ENCODE results near the gene CRABP1. TPM values are rescaled to one million over a fixed set of nuclear protein-coding genes. Genes with fewer than 3 reads are reported as not detected.

CRABP1 gene
- total RNA-seq, 1 donor from 2014 or later: not detected

DNA sequence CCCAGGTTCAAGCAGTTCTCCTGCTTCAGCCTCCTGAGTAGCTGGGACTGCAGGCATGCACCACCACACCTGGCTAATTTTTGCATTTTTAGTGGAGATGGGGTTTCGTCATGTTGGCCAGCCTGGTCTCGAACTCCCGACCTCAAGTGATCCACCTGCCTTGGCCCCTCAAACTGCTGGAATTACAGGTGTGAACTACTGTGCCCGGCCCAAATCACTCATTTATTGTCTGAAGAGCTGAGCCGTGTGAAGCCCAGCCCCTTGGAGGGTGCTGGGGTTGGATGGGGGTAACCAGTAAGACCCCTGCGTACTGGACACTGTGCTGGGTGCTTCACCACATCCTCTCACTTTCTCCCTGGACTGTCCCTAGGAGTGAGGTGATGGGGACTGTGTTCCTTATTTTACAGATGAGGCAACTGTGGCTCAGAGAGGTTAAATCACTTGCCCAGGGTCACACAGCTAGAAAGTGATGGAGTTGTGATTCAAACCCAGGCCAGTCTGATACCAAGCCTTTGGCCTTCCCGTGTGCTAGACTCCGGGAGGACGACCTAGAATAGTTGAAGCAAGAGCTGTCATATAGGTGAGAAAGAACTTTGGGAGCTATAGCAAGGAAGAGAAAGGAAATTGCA, 56.1 kb downstream of the CRABP1 start:
- Histone ChIP-seq H3K4me3 (no peak overlapping the region), H3K27ac (no peak overlapping the region), H3K4me1 (no peaks in the 10 kb centered on the region), H3K27me3 (no peaks in the 10 kb centered on the region), H3K9me3 (no peaks in the 10 kb centered on the region), H3K36me3 (no peaks in the 10 kb centered on the region)
- DNase-seq (ENCODE audit: low spot score in 2 of 2): peak in 1 of 2 donors; percentile 18
- intact Hi-C loops (cut with DNase I): no loop called here
- TF ChIP-seq, protein P1, sequence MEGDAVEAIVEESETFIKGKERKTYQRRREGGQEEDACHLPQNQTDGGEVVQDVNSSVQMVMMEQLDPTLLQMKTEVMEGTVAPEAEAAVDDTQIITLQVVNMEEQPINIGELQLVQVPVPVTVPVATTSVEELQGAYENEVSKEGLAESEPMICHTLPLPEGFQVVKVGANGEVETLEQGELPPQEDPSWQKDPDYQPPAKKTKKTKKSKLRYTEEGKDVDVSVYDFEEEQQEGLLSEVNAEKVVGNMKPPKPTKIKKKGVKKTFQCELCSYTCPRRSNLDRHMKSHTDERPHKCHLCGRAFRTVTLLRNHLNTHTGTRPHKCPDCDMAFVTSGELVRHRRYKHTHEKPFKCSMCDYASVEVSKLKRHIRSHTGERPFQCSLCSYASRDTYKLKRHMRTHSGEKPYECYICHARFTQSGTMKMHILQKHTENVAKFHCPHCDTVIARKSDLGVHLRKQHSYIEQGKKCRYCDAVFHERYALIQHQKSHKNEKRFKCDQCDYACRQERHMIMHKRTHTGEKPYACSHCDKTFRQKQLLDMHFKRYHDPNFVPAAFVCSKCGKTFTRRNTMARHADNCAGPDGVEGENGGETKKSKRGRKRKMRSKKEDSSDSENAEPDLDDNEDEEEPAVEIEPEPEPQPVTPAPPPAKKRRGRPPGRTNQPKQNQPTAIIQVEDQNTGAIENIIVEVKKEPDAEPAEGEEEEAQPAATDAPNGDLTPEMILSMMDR (IDR thresholded peaks at IDR 0.05): no peak

DNA sequence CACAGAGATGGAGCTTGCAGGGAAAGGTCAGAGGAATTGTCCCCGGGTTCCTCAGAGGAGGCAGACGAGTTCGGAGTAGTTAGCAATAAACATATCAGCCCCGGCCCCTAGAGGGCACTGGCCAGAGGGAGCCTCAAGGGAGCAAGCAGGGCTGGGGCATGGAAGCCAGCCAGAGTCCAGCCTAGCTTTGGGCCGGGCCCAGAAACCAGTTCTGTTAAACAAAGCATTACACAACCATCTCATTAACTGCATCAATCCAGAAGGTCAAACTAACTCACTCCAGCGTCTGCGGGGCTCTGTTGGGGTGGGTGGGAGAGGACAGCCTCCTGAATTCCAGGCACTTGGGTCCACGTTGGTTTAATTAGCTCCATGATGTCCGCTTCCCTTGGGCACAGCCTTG, 56.8 kb downstream of the CRABP1 start:
- no peaks in the 10 kb centered on the region for H3K9me3 ChIP-seq
- H3K27me3 ChIP-seq: no peaks in the 10 kb centered on the region
- H3K36me3 ChIP-seq: no peaks in the 10 kb centered on the region
- intact Hi-C loops (cut with DNase I): no loop called here
- TF ChIP-seq, protein P1 (IDR thresholded peaks at IDR 0.05): no peak
- no peaks in the 10 kb centered on the region for H3K4me1 ChIP-seq
- no peak overlapping the region for H3K27ac ChIP-seq
- H3K4me3 ChIP-seq: no peak overlapping the region
- DNase-seq (ENCODE audit: low spot score in 2 of 2): peak in 1 of 2 donors; percentile 64

GRCh38 chr15:78397382-78397781, 57.2 kb downstream of the CRABP1 start:
- Histone ChIP-seq H3K27me3 (no peaks in the 10 kb centered on the region), H3K4me3 (no peak overlapping the region), H3K9me3 (no peaks in the 10 kb centered on the region), H3K27ac (no peak overlapping the region), H3K4me1 (no peaks in the 10 kb centered on the region), H3K36me3 (no peaks in the 10 kb centered on the region)
- no peak for DNase-seq (ENCODE audit: low spot score in 2 of 2)
- TF ChIP-seq, protein P1 (IDR thresholded peaks at IDR 0.05): no peak
- intact Hi-C loops (cut with DNase I): no loop called here

Other genes with a start within 250 kb of the CRABP1 start
- not detected for gene SH2D7, start 247.8 kb upstream of the CRABP1 start, total RNA-seq
- 6.7 TPM for gene CIB2, start 208.9 kb upstream of the CRABP1 start, total RNA-seq
- 17.7 TPM for gene IDH3A, start 191.0 kb upstream of the CRABP1 start, total RNA-seq
- gene ACSBG1, start 105.8 kb upstream of the CRABP1 start, total RNA-seq: not detected
- 3.5 TPM for gene DNAJA4, start 75.8 kb upstream of the CRABP1 start, total RNA-seq
- gene SKIC8, start 40.7 kb upstream of the CRABP1 start, total RNA-seq: 19.9 TPM
- 12.7 TPM for gene IREB2, start 97.9 kb downstream of the CRABP1 start, total RNA-seq
- 9.0 TPM for gene HYKK, start 167.2 kb downstream of the CRABP1 start, total RNA-seq
- gene PSMA4, start 200.1 kb downstream of the CRABP1 start, total RNA-seq: 94.7 TPM
- not detected for gene CHRNA5, start 225.2 kb downstream of the CRABP1 start, total RNA-seq